ENCODE data around the gene NOP9.

DNA sequence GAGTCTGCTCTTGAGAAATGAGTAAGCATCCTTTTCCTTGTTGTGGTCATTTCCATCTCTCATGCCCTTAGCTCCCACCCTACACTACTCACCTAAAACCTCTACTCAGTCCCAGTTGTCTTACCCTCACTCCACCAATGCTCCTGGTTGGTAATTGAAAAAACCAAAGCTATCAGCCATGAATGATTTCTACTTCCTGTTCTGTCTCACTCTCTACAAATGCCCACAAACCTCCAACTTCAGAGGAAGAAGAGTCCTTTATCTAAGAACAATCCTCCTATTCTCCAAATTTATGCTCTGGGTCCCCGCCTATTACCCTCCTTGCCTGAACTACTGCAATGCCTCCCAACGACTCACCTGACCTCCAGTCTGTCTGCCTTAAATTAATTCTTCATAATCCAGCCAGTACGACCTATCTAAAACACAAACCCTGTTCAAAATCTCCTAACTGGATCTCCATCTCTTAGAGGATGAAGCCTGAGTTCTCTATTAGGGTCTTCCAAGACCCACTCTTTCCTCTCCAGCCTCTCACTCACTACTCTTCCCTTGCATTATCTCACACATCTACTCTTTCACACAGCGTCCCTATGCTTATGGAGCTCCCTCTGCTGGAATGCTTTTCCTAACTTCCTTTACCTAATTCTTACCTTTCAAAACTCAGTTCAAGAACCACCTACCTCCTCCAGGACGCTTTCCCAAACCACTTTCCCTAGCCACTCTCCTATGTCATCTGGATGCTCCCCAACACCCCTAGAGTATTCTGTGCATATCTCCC, 2.3 kb upstream of the NOP9 start:
- TF ChIP-seq, protein P1, sequence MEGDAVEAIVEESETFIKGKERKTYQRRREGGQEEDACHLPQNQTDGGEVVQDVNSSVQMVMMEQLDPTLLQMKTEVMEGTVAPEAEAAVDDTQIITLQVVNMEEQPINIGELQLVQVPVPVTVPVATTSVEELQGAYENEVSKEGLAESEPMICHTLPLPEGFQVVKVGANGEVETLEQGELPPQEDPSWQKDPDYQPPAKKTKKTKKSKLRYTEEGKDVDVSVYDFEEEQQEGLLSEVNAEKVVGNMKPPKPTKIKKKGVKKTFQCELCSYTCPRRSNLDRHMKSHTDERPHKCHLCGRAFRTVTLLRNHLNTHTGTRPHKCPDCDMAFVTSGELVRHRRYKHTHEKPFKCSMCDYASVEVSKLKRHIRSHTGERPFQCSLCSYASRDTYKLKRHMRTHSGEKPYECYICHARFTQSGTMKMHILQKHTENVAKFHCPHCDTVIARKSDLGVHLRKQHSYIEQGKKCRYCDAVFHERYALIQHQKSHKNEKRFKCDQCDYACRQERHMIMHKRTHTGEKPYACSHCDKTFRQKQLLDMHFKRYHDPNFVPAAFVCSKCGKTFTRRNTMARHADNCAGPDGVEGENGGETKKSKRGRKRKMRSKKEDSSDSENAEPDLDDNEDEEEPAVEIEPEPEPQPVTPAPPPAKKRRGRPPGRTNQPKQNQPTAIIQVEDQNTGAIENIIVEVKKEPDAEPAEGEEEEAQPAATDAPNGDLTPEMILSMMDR (IDR thresholded peaks at IDR 0.05): peak in 2 of 4 experiments; percentile 9 to 30
- TF ChIP-seq POLR2AphosphoS5 (IDR thresholded peaks at IDR 0.05): no peak
- no peak for TF ChIP-seq POLR2A (IDR thresholded peaks at IDR 0.05)
- TF ChIP-seq EP300 (IDR thresholded peaks at IDR 0.05): no peak

All from sigmoid colon (tissue), 4 donors.